Activated CD4-positive, alpha-beta T cell treated with anti-CD3 and anti-CD28 coated beads, Interleukin-2, amount 50 U/mL, for 1 hour (primary cell): ENCODE results near the gene PPRC1.

Experiments used
- DNase-seq: peaks from one replicate; pipeline ENCODE4 v3.0.0-alpha.2; 2020

PPRC1 gene

GRCh38 chr10:102196893-102197292 is 64.1 kb downstream of the PPRC1 start:
- DNase-seq, result no peak

DNA sequence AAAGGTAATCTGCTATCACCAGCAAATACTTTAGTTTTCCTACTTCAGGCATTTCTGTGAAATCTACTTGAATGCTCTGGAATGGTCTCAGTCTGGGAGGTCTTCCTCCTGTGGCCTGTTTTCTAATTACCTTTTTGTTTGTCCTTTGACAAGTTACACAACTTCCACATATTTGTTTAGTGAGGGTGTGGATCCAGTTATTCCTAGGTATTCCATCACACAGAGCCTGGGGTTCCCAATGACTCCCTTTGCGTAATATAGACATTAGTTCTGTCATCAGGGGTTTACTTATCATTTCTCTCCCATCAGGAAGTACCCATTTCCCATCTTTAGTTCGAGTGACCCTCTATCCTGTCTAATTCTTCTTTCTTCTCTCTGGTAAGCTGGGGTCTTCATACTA is 65.2 kb downstream of the PPRC1 start:
- DNase-seq, result no peak
